DMS114 treated with DMSO at 0.1 percent for 48 hours (cell line): Measurements from ENCODE around the gene ZBTB47.

Source experiments
- DNase-seq: peaks from one replicate; lab custom pipeline; 2025; ENCODE audit not compliant: unreplicated experiment; lab: John Stamatoyannopoulos, UW

The ZBTB47 gene

GRCh38 chr3:42711491-42712343 is 58.2 kb downstream of the ZBTB47 start:
- DNase-seq, result no peak

GRCh38 chr3:42712344-42712648 is 58.8 kb downstream of the ZBTB47 start:
- no peak for DNase-seq

- no peak for DNase-seq
These were observed 59.3 kb downstream of the ZBTB47 start for GRCh38 chr3:42712688-42713372.

- no peak for DNase-seq
These were observed 60.2 kb downstream of the ZBTB47 start for GRCh38 chr3:42713747-42714146.

GRCh38 chr3:42714171-42714852 is 60.8 kb downstream of the ZBTB47 start:
- no peak for DNase-seq
